Erythroblast (primary cell): ENCODE results near the gene C11orf97.

Experiments used
- GATA1 ChIP-seq: IDR thresholded peaks from 2 replicates; pipeline ENCODE4 v1.6.1; 2011; ENCODE audit warnings: low read depth, mild to moderate bottlenecking, control low read depth, low read length, moderate library complexity
- POLR2A ChIP-seq: IDR thresholded peaks from 2 replicates; pipeline ENCODE4 v1.6.1; 2011; ENCODE audit warnings: mild to moderate bottlenecking, low read length

GRCh38 chr11:94528551-94528950, 16.3 kb downstream of the C11orf97 start:
- TF ChIP-seq POLR2A (no peak), GATA1 (no peak)
